DND-41 (cell line): ENCODE data around the gene TNN.

Experiments
- ATAC-seq: fragments of 200-7000 bp; cut with Tn5 transposase; 3 replicates; pipeline ENCODE4 v1.9.1; 2021; ENCODE audit warnings: low read depth; ENCODE audit not compliant: insufficient read depth
- DNase-seq: peaks from one replicate; pipeline ENCODE4 v3.0.0-alpha.2; 2020
- H2AFZ ChIP-seq: 2 replicates; pipeline ENCODE4 v1.6.0; 2012; ENCODE audit warnings: low read depth, low read length
- H3K27ac ChIP-seq: 2 replicates; pipeline ENCODE4 v1.5.1; 2012; ENCODE audit warnings: low read length, inconsistent platforms
- H3K27me3 ChIP-seq: fragments of 200-600 bp; sonication (generic); 2 replicates; pipeline ENCODE4 v1.6.0; 2012; ENCODE audit warnings: low read length, mild to moderate bottlenecking, inconsistent platforms; ENCODE audit not compliant: insufficient read depth, poor library complexity
- H3K36me3 ChIP-seq: 2 replicates; pipeline ENCODE4 v1.5.1; 2012; ENCODE audit warnings: low read length, inconsistent platforms; ENCODE audit not compliant: insufficient read depth
- H3K4me1 ChIP-seq: 2 replicates; pipeline ENCODE4 v1.5.1; 2012; ENCODE audit warnings: mild to moderate bottlenecking, low read length; ENCODE audit not compliant: insufficient read depth
- H3K4me2 ChIP-seq: 2 replicates; pipeline ENCODE4 v1.6.0; 2012; ENCODE audit warnings: mild to moderate bottlenecking, moderate library complexity, low read length, inconsistent platforms; ENCODE audit not compliant: insufficient read depth
- H3K4me3 ChIP-seq, 2 experiments: fragments of 200-600 bp in 1 of 2; shearing (Covaris generic) in 1 of 2; 2 replicates each; pipeline ENCODE4 v1.5.1; 2012 to 2016; ENCODE audit warnings: inconsistent platforms in 2 of 2, low read length in 2 of 2, mild to moderate bottlenecking in 2 of 2, low read depth in 1 of 2, moderate library complexity in 1 of 2
- H3K79me2 ChIP-seq: 2 replicates; pipeline ENCODE4 v1.6.0; 2012; ENCODE audit warnings: low read length, inconsistent platforms; ENCODE audit not compliant: insufficient read depth
- H3K9ac ChIP-seq: 2 replicates; pipeline ENCODE4 v1.6.0; 2012; ENCODE audit warnings: low read depth, mild to moderate bottlenecking, inconsistent platforms, low read length, moderate library complexity
- H3K9me3 ChIP-seq: 2 replicates; pipeline ENCODE4 v1.5.1; 2012; ENCODE audit warnings: low read length, moderate library complexity, mild to moderate bottlenecking, inconsistent platforms; ENCODE audit not compliant: insufficient read depth, severe bottlenecking
- H4K20me1 ChIP-seq: 2 replicates; pipeline ENCODE4 v1.6.0; 2012; ENCODE audit warnings: low read length; ENCODE audit not compliant: insufficient read depth
- CTCF ChIP-seq: IDR thresholded peaks from 2 replicates; pipeline ENCODE4 v1.5.1; 2012; ENCODE audit warnings: borderline replicate concordance, low read length, moderate library complexity, mild to moderate bottlenecking; ENCODE audit not compliant: poor library complexity, severe bottlenecking; ENCODE audit errors: extremely low read depth
- EZH2 ChIP-seq: IDR thresholded peaks from 3 replicates; pipeline ENCODE4 v1.6.1; 2012; ENCODE audit warnings: borderline replicate concordance, low read depth, mild to moderate bottlenecking, moderate library complexity, low read length, inconsistent platforms; ENCODE audit not compliant: severe bottlenecking

The TNN gene

DNA sequence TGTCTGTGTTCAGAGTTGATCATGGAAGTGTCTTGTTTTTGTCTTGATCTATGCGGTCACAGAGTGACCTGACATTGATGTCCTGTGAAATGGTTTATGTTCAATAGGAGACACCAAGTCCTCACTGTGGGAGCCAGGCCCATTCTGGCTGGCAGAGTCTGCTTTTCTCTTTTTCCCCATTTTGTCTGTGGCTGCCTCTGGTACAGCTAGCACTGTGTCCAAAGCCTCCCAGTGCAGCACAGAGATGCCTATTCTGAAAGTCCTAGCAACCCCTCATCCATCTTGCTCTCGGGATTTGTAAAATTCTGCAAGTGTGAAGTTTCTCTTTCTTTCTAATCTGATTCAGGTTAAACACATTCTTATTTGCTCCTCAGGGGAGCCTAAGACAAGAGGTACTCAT is 14.3 kb downstream of the TNN start:
- Histone ChIP-seq H3K36me3 (no peaks in the 10 kb centered on the region), H3K79me2 (no peaks in the 10 kb centered on the region), H3K4me3 (no peak overlapping the region), H3K27ac (no peak overlapping the region), H3K9me3 (no peaks in the 10 kb centered on the region), H3K4me1 (no peaks in the 10 kb centered on the region), H3K4me2 (no peak overlapping the region), H4K20me1 (no peaks in the 10 kb centered on the region), H3K9ac (no peak overlapping the region), H3K27me3 (peaks cover 21% of the 10 kb centered on the region), H2AFZ (no peak overlapping the region)
- no peak for DNase-seq
- no peak for ATAC-seq
- no peak for TF ChIP-seq CTCF
- no peak for TF ChIP-seq EZH2

DNA sequence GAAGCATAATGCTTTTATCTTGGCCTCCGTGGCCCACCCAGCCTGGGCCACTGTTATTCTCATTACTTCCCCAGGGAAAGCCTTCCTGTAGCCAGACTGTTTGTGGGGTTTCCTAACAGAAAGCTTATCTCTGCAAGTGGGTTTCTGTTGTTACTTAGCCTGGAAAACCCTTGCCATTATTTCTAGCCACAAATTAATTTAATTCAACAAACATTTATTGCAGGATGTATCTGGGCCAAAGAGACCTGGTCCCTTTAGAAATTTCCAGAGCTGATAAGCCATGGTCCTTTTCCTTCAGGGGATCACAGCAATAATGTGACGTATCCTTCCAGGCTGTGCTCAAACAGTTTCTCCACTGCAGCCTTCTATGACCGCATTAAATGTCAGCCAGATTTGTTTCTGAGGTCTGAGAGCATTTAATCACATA is 20.9 kb downstream of the TNN start:
- no peak overlapping the region for H2AFZ ChIP-seq

GRCh38 chr1:175089136-175089718 is 21.6 kb downstream of the TNN start:
- no peak overlapping the region for H3K9ac ChIP-seq
- H3K36me3 ChIP-seq = no peaks in the 10 kb centered on the region
- ATAC-seq (no peak), DNase-seq (no peak)
- no peak overlapping the region for H3K27ac ChIP-seq
- H3K4me2 ChIP-seq = no peak overlapping the region
- H3K9me3 ChIP-seq = no peaks in the 10 kb centered on the region
- peaks cover 5% of the 10 kb centered on the region for H3K27me3 ChIP-seq
- no peaks in the 10 kb centered on the region for H3K79me2 ChIP-seq
- H2AFZ ChIP-seq = no peak overlapping the region
- H3K4me3 ChIP-seq = no peak overlapping the region
- no peaks in the 10 kb centered on the region for H4K20me1 ChIP-seq
- H3K4me1 ChIP-seq = no peaks in the 10 kb centered on the region
- no peak for TF ChIP-seq CTCF
- TF ChIP-seq EZH2 = no peak

More for the DNA sequence above, 20.9 kb downstream of the TNN start:
- H3K9me3 ChIP-seq = no peaks in the 10 kb centered on the region
- H3K9ac ChIP-seq = no peak overlapping the region
- TF ChIP-seq EZH2 = no peak
- no peak for TF ChIP-seq CTCF
- H3K79me2 ChIP-seq = no peaks in the 10 kb centered on the region
- ATAC-seq (no peak), DNase-seq (no peak)
- H3K4me3 ChIP-seq = no peak overlapping the region
- peaks cover 9% of the 10 kb centered on the region for H3K27me3 ChIP-seq
- H3K4me1 ChIP-seq = no peaks in the 10 kb centered on the region
- H3K36me3 ChIP-seq = no peaks in the 10 kb centered on the region
- H3K4me2 ChIP-seq = no peak overlapping the region
- H4K20me1 ChIP-seq = no peaks in the 10 kb centered on the region
- H3K27ac ChIP-seq = no peak overlapping the region

DNA sequence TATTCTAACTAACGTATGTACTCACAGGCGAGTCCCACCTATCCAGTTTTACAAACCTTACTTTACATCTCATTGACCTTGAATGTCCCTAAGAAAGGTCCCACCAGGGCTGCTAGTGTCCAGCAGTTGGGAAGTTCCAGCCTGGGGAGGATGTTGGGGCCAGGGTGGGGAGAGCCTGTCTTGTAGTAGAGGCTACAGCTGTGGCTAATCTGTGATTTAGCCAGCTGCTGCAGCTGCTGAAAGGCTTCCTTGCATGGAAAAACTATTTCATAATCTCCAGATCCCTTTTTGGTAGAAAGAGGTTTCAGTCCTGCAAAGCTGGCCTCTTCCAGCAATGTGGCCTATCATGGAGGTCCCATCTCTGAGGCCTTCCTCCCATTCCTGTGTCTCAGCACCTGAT is 23.1 kb downstream of the TNN start:
- no peaks in the 10 kb centered on the region for H4K20me1 ChIP-seq
- no peak overlapping the region for H3K4me3 ChIP-seq
- H3K9ac ChIP-seq = no peak overlapping the region
- H3K4me2 ChIP-seq = no peak overlapping the region
- H3K79me2 ChIP-seq = no peaks in the 10 kb centered on the region
- no peaks in the 10 kb centered on the region for H3K9me3 ChIP-seq
- peaks cover 5% of the 10 kb centered on the region for H3K27me3 ChIP-seq
- TF ChIP-seq CTCF = no peak
- no peak for TF ChIP-seq EZH2
- H2AFZ ChIP-seq = no peak overlapping the region
- no peak for ATAC-seq
- H3K4me1 ChIP-seq = no peaks in the 10 kb centered on the region
- no peak for DNase-seq
- no peak overlapping the region for H3K27ac ChIP-seq
- no peaks in the 10 kb centered on the region for H3K36me3 ChIP-seq
